ENCODE data around the gene FBXW2. TPM values are rescaled to one million over a fixed set of nuclear protein-coding genes. Genes with fewer than 3 reads are reported as not detected.

The FBXW2 gene
- total RNA-seq, 1 experiment from 2014 or later: 68.5 TPM

- no TSS peak for BruUV-seq (replicated peaks)
- Histone ChIP-seq H3K27me3 (replicated peaks; ENCODE audit: insufficient read depth, low read depth, low read length, poor library complexity) (no peaks in the 10 kb centered on the region), H3K4me3 (ENCODE audit: low read depth, low read length, poor library complexity, severe bottlenecking) (no peak overlapping the region), H3K4me1 (ENCODE audit: insufficient read depth, low read length, poor library complexity, severe bottlenecking) (no peaks in the 10 kb centered on the region), H3K36me3 (ENCODE audit: insufficient read depth, low read length, poor library complexity, severe bottlenecking) (peaks cover 34% of the 10 kb centered on the region), H3K27ac (ENCODE audit: low read depth, low read length, poor library complexity, severe bottlenecking) (peak overlapping the region; percentile 63), H3K9me3 (ENCODE audit: low read depth, low read length, poor library complexity, severe bottlenecking) (no peaks in the 10 kb centered on the region)
- CTCF ChIA-PET: no interaction called here
- TF ChIP-seq CTCF (conservative IDR thresholded peaks at IDR 0.05; ENCODE audit: low read depth, low read length) (no peak), EZH2 (IDR thresholded peaks at IDR 0.05; ENCODE audit: borderline replicate concordance, low read depth, low read length, poor library complexity, severe bottlenecking) (no peak)
- DNase-seq (ENCODE audit: low spot score): peak; percentile 54
- POLR2A ChIA-PET (ENCODE audit: low non-redundant PET): no interaction called here
- intact Hi-C loops (cut with micrococcal nuclease; ENCODE audit: unreplicated experiment): no loop called here
Measured at GRCh38 chr9:120783602-120784047, 9.6 kb downstream of the FBXW2 start.

DNA sequence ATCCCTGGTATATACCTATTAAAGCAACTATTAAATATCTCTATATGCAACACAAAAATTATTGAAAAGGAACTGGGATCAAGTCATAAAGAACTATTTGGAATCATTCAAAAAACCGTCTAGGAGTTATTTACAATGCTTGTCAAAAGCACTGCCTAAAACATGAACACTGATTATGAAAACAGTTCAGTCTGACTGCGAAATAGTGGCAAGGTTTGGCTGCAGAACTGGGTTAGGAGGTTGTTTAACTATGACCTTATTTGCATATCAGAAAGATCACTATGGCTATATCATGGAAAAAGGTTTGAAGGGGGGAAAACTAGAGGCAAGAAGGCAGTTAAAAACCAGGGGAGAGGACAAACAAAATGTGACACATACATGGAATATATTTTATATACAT lies 12.0 kb downstream of the FBXW2 start:
- TF ChIP-seq CTCF (conservative IDR thresholded peaks at IDR 0.05; ENCODE audit: low read depth, low read length): no peak
- TF ChIP-seq EZH2 (IDR thresholded peaks at IDR 0.05; ENCODE audit: borderline replicate concordance, low read depth, low read length, poor library complexity, severe bottlenecking): no peak
- DNase-seq (ENCODE audit: low spot score): no peak
- no peak overlapping the region for H3K4me3 ChIP-seq (ENCODE audit: low read depth, low read length, poor library complexity, severe bottlenecking)
- H3K27ac ChIP-seq (ENCODE audit: low read depth, low read length, poor library complexity, severe bottlenecking): no peak overlapping the region
- intact Hi-C loops (cut with micrococcal nuclease; ENCODE audit: unreplicated experiment): no loop called here
- no peaks in the 10 kb centered on the region for H3K9me3 ChIP-seq (ENCODE audit: low read depth, low read length, poor library complexity, severe bottlenecking)
- CTCF ChIA-PET: no interaction called here
- no peaks in the 10 kb centered on the region for H3K27me3 ChIP-seq (replicated peaks; ENCODE audit: insufficient read depth, low read depth, low read length, poor library complexity)
- no TSS peak for BruUV-seq (replicated peaks)
- no peaks in the 10 kb centered on the region for H3K4me1 ChIP-seq (ENCODE audit: insufficient read depth, low read length, poor library complexity, severe bottlenecking)
- H3K36me3 ChIP-seq (ENCODE audit: insufficient read depth, low read length, poor library complexity, severe bottlenecking): peaks cover 34% of the 10 kb centered on the region
- POLR2A ChIA-PET (ENCODE audit: low non-redundant PET): no interaction called here

DNA sequence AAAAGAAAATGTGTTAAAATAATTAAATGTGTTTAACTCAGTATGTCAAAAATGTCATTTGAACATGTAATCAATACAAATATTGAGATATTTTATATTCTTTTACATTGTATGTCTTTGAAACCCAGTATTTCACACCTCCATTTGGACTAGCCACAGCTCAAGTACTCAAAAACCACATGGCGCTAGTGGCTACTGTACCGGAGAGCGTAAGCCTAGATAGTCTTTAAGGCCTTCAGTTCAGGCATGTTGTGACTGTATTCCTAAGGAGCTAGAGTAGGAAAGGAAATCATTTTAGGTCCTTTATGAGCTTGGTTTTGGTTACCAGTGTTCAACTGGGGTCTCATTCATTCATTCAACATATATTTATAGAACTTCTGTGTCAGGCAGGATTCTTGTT lies 12.8 kb downstream of the FBXW2 start:
- CTCF ChIA-PET: no interaction called here
- no peaks in the 10 kb centered on the region for H3K4me1 ChIP-seq (ENCODE audit: insufficient read depth, low read length, poor library complexity, severe bottlenecking)
- H3K4me3 ChIP-seq (ENCODE audit: low read depth, low read length, poor library complexity, severe bottlenecking): no peak overlapping the region
- H3K36me3 ChIP-seq (ENCODE audit: insufficient read depth, low read length, poor library complexity, severe bottlenecking): peaks cover 37% of the 10 kb centered on the region
- POLR2A ChIA-PET (ENCODE audit: low non-redundant PET): no interaction called here
- no peak overlapping the region for H3K27ac ChIP-seq (ENCODE audit: low read depth, low read length, poor library complexity, severe bottlenecking)
- TF ChIP-seq CTCF (conservative IDR thresholded peaks at IDR 0.05; ENCODE audit: low read depth, low read length): no peak
- TF ChIP-seq EZH2 (IDR thresholded peaks at IDR 0.05; ENCODE audit: borderline replicate concordance, low read depth, low read length, poor library complexity, severe bottlenecking): no peak
- H3K27me3 ChIP-seq (replicated peaks; ENCODE audit: insufficient read depth, low read depth, low read length, poor library complexity): no peaks in the 10 kb centered on the region
- intact Hi-C loops (cut with micrococcal nuclease; ENCODE audit: unreplicated experiment): no loop called here
- no peak for DNase-seq (ENCODE audit: low spot score)
- no TSS peak for BruUV-seq (replicated peaks)
- no peaks in the 10 kb centered on the region for H3K9me3 ChIP-seq (ENCODE audit: low read depth, low read length, poor library complexity, severe bottlenecking)
